A549 (cell line): Measurements from ENCODE around the gene TTC33.

Experiments
- CBX2 ChIP-seq: fragments of 200-600 bp; sonication (generic); IDR thresholded peaks from 2 replicates; pipeline ENCODE4 v1.6.1; 2016; ENCODE audit warnings: low read depth, mild to moderate bottlenecking, borderline replicate concordance
- FOSB ChIP-seq: fragments of 250-450 bp; sonication (Bioruptor Pico); IDR thresholded peaks from 2 replicates; pipeline ENCODE4 v1.5.0; 2020; ENCODE audit warnings: mild to moderate bottlenecking, moderate library complexity
- POLR2A ChIP-seq: IDR thresholded peaks from 2 replicates; pipeline ENCODE4 v1.6.1; 2012; ENCODE audit warnings: mild to moderate bottlenecking, low read length
- POLR2AphosphoS2 ChIP-seq: conservative IDR thresholded peaks from 2 replicates; pipeline ENCODE4 v1.6.1; 2012; ENCODE audit warnings: low read length, improper control_type of control experiment, inconsistent platforms
- RAD21 ChIP-seq, 2 experiments: fragments of >200 bp in 1 of 2; sonication (Bioruptor Twin) in 1 of 2; formaldehyde crosslinking in 1 of 2; IDR thresholded peaks in 1 of 2; conservative IDR thresholded peaks in 1 of 2; 2 replicates in 1 of 2; 3 replicates in 1 of 2; pipeline ENCODE4 v1.6.1; 2012 to 2018; ENCODE audit warnings: inconsistent platforms in 1 of 2
- TF ChIP-seq, protein P1 (sequence below): fragments of >200 bp; sonication (Bioruptor Twin); formaldehyde crosslinking; IDR thresholded peaks from 3 replicates; pipeline ENCODE4 v1.5.1; 2016
- TF ChIP-seq, protein P2 (sequence below): IDR thresholded peaks from 2 replicates; pipeline ENCODE4 v1.6.1; 2012

DNA sequence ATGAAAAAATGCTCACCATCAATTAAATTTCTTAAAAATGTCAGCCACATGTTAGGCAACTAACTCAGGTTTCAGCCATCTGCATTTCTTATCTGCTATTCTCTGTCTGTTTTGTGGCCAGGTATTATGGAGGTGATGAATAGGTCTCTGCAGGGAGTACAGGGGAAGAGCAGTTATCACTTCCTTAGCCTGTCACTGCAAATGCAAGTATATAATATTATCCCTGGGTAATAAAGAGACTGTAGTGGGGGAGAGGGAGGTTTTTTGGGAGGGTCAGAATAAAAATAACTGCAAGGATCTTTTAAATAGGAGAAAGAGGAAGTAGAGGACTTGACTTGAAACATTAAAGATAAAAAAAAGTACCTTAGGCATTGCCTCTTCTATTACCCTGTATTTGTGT lies 125.6 kb downstream of the TTC33 start:
- TF ChIP-seq POLR2A (no peak), POLR2AphosphoS2 (no peak), FOSB (CRISPR knock-in tag) (no peak), RAD21 (conservative IDR thresholded peaks at IDR 0.05 in 1 of 2, IDR thresholded peaks at IDR 0.05 in 1 of 2) (no peak), CBX2 (no peak)
- TF ChIP-seq, protein P1, sequence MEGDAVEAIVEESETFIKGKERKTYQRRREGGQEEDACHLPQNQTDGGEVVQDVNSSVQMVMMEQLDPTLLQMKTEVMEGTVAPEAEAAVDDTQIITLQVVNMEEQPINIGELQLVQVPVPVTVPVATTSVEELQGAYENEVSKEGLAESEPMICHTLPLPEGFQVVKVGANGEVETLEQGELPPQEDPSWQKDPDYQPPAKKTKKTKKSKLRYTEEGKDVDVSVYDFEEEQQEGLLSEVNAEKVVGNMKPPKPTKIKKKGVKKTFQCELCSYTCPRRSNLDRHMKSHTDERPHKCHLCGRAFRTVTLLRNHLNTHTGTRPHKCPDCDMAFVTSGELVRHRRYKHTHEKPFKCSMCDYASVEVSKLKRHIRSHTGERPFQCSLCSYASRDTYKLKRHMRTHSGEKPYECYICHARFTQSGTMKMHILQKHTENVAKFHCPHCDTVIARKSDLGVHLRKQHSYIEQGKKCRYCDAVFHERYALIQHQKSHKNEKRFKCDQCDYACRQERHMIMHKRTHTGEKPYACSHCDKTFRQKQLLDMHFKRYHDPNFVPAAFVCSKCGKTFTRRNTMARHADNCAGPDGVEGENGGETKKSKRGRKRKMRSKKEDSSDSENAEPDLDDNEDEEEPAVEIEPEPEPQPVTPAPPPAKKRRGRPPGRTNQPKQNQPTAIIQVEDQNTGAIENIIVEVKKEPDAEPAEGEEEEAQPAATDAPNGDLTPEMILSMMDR = no peak
- TF ChIP-seq, protein P2, sequence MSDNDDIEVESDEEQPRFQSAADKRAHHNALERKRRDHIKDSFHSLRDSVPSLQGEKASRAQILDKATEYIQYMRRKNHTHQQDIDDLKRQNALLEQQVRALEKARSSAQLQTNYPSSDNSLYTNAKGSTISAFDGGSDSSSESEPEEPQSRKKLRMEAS = no peak
